GM19043 (cell line): ENCODE measurements around the gene REXO1.
"Not testable (repeated sequence)": the region's sequence is repeated elsewhere in the genome, so short reads cannot be mapped to it uniquely, and the experiment has no call there.

Source experiments
- ATAC-seq: cut with Tn5 transposase; IDR thresholded peaks from one replicate; pipeline ENCODE4 v1.9.1; 2021; ENCODE audit warnings: low read depth; ENCODE audit not compliant: unreplicated experiment

REXO1 gene

DNA sequence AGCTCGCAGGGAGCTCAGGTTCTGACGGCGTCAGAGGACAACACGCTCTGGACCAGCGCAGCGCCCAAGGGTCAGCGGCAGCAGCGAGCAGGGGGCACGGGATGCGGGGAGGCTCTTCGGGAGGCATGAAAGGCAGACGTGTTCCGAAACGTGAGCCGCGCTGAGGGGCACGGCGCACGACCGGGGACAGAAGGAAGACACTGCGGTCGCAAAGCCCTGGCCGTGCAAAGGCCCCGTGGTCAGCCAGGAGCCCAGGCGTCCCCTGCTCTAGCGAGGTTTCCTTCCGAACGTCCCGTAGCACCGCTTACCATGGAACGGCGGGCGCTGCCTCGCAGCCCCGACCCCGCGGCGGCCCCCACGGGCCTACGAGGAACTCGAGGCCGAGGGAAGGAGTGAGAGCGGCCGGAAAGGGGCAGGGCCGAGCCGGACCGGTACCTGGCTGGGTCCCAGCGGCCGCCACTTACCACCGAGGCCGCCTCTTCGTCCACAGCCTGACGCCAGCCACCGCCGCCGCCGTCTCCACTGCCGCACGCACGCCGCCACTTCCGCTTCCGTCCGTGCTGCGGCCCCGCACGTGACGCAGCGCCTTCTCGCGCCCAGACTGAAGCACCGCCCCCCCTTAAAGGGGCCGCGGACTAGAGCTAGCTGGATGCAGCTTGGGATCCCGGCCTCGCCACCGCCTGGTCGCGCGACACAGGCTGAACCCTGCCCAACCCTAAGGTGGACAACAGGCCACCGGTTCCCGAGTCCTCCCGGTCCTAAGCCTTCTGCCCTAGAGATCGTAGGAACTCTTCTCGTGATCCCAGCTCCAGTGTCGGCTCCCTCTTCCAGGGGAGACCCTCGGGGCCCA is 27.6 kb upstream of the REXO1 start:
- peak; percentile 92 for ATAC-seq

DNA sequence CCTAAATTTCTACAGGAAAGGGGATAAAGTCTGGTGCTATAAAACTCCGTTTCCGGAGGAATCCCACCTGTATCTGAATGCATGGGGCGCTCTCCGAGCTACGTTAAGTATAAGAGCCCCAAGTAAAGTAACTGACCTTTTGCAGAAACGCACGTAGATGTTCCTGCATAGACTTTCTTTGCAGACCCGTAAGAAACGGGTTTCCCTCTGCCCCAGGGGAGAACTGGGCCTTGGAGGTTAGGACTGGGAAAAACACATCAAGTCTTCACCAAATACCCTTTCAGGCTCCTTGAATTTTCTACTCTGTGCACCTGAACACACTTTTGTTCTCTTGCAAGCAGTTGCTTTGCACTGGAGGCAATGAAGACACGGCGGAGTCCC is 27.0 kb upstream of the REXO1 start:
- not testable (repeated sequence) for ATAC-seq

DNA sequence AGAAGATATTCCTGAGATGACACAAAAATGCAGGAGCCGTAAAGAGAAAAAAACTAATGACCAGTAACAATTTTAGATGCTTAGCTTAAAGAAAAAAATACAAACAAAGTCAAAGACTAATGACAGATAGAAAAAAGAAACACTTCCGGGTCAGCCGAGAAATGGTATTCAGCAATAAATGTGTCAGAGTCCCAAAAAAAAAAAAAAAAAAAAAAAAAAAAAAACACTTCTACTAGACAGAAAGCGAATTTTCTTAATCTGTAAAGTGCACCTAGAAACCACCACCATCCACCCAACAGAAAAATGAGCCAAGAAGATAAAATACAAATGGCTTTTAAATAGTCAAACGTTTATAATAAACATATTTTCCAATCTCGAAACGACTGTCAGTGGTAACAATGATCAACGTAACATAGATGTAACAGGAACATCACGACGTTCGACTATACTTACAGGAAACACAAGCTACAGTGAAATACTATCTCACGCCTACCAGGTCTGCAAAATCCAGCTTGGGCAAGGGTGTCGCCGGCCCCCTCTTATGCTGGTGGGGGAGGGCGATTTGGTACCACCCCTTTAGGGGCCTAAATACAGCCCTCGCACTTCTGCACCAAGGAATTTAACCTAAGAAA is 26.4 kb upstream of the REXO1 start:
- no peak for ATAC-seq

DNA sequence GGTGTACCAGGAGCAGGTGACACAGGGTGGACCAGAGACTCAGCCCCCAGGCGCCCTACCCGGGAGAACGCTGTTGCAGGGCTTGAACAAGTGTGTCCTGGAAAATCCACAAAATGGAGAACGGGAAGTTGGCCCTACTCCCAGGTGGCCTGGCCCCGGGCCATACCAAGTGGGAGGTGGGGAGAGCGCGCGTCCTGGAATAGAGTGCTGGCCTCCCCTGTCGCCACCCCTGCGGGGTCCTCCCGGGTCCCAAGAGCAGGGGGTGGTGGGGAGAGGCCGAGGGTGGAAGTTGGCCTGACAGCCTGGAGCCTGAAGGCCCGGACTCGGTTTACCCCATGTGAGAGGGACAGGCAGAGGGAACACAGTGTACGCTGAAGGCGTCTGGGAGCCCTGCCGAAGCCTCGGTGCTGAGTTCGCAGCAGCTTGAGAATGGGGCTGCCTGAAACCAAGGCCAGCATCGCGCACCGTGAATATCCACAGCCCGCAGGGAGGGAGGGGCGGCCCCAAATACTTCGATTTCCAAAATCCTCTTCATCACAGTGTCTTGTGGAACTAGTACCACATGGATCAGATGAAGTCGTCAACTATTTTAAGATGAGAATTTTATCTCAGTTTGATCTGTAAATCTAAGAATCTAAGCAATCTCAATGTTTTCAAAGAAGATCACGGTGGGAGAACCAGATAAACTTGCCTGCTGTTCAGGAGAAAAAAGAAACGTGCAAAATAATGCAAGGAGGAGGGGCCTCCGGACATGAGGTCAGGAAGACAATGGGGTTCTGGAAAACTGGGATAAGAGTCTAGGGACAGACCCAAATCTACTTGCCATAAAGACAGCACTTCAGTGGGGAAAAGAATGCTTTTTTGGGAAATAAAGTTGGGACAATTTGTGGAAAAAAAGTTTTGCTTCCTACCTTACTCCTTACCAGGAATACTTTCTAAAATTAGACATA is 25.5 kb upstream of the REXO1 start:
- ATAC-seq: no peak

DNA sequence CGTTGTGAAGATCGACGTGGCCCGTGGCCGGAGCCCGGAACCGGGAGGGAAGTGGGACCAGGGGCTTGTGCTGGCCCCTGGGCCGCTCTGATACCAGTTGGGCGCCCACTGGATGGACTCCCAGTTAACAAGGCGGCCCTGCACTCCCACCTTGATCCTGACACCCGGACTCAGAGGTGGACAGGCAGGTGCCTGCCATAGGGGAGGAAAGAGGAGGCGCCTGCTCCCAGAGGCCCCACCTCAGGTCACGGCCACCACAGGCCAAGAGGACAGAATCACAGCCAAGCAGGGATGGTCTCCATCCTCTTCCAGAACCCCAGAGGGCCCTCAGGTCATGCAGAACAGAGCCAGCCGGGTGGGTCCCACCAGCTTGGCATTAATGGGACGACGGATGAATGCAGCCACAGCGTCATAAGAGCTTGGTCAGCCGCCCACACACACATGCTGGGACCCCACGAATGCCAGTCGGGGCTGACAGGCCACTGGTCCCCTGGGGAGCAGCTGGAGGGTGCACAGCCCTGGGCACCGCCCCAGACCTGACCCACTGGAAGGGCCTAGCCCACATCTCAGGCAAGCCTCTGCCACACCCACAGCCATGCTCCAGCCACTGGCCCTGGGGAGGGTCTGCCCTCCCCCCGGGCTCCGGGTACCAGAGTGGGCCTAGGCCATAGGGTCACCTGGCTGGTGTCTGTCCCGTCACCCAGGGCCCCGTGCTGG is 24.7 kb upstream of the REXO1 start:
- no peak for ATAC-seq

DNA sequence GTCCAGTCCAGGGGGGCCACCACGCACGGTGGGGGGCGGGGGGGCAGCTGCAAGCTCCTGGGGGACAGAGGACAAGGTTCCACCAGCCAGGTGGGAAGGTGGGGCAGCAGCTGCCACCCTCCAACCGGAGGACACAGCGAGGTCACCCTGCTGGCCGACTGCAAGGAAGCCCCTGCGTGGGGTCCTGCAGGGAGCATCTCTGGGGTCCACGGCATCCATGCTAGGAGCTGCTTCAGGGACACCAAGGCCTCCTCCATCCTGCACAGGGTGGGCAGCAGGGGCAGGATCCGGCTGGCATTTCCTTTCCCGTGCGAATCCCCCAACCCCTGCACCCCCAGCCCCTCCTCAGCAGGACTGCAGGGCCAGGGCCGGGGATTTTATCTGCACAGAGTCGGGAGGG is 23.3 kb upstream of the REXO1 start:
- no peak for ATAC-seq

DNA sequence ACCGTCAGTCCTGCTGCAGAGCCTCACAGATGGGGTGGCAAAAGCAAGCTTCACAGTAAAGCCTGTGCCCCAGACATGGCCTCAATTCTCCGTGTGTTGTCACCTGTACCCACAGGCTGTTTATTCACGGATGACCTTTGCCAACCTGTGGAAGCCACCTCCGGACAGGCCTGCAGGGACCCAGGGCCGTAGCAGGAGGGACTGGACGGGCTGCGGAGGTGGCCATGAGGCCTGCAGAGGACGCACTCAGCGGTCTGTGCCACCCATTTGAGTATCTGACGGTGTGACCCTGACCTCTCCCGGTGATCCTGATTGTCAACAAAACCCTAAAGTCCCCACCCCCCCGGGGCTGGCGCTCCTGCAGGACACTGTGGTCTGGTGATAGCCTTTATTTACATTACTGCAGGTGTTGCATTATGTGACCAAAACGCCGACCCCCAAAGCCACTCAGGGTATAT is 22.9 kb upstream of the REXO1 start:
- ATAC-seq: no peak

DNA sequence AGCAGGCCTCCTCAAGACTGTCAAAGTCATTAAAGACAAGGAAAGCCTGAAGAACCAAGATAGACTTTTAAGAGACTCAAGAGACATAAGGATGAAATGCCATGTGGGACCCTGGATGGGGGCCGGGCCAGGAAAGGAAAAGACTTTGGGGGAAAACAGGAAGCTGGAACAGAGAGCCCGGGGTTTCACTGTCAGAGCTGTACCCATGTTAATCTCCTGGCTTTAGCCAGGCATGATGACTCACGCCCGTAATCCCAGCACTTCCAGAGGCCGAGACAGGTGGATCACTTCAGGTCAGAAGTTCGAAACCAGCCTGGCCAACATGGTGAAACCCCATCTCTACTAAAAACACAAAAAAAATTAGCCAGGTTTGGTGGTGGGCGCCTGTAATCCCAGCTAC is 20.7 kb upstream of the REXO1 start:
- no peak for ATAC-seq

DNA sequence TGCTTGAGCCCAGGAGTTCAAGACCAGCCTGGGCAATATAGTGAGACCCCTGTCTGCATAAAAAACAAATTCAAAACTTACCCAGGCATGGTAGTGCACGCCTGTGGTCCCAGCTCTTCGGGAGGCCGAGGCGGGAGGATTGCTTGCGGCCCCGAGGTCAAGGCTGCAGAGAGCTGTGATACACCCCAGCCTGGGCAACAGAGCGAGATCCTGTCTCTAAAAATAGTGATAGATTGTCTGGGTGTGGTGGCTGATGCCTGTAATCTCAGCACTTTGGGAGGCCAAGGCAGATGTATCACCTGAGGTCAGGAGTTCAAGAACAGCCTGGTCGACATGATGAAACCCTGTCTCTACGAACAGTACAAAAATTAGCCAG is 19.1 kb upstream of the REXO1 start:
- no peak for ATAC-seq

DNA sequence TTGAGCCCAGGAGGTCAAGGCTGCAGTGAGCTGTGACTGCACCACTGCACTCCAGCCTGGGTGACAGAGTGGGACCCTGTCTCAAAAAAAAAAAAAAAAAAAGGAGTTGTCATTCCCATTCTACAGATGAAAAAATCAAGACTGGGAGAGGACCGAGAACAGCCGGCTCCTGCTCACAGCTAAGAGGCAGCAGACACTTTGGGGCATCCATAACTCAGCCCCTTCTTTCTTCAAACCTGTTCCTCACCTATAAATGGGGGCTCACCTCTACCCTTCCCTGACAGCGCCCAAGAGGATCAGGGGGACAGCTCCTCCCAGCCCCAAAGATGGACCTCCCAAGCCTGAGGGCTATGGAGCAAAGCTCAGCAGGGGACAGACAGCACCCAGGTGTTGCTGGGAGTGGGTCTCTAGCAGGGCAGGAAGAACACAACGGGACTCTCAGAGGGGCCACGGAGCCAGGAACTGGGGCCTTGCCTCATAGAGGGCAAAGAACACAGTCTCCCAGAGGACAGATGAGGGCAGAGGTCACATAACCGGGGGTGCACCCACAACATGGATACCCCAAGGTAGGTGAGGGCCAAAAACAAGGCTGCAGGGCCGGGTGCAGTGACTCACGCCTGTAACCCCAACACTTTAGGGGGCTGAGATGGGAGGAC is 18.5 kb upstream of the REXO1 start:
- no peak for ATAC-seq

DNA sequence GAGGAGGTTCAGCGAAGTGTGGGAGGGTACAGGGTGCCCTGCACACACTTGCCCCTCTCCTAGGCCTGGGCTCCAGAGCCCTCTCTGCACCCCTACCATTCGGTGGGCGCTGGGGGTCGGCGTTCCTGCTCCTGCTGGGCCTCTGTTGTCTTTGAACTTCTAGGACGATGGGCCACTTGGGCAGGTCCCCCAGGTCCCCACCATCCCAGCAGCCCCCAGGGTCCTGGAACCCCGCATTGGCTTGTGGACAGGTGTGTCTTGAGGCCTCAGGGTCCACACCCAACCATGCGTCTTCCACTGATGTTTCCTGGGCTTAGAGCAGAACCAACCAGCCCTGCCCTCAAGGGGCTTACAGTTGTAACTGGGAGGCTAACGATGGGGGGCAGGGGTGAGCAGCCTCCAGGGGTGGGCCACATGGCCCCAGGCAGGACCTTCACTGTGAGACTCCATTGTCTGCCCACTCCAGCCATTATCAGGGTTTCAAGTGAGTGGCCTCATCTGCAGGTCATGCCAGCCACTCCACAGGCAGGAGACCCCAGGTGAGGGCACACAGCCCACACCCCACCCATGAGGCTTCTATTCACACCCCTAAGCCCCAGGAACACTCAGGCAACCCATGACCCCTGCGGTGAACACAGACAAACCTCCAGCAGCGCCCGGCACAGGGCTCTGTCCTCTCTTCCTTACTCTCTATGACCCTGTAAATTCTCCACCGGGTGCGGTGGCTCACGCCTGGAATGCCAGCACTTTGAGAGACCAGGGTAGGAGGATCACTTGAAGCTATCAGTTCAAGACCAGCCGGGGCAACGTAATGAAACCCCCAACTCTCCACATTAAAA is 17.1 kb upstream of the REXO1 start:
- ATAC-seq: no peak

DNA sequence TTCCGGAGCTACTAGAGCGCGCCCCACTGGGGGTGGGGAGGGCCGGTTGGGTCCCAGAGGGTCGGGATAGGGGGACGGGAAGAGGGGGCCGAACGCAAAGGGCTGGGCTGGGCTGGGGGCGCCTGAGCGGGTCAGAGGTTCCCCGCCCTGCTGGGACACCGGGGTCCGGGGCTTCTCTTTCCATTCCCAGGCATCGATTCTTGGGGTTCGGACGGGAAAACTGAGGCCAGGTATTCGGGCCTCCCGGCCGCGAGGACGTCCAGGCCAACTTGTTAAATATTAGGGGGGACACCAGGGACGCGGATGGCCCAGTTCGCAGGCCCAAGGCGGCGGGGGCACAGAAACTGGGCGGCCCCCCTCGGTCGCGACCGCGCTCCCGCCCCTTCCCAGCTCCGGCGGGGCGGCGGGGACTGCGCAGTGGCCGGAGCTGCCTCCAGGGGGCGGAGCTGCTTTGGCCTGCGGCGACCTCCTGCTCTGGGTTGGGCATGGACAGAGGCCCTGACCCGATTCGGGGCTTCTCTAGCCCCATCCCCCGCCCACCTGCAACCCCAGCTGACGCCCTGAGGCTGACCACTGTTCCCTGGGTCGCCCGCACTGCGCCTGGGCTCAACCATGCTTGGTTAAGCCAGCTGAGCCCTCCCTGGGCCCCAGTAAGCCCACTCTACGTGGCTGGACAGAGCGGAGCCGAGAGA is 16.3 kb upstream of the REXO1 start:
- no peak for ATAC-seq

DNA sequence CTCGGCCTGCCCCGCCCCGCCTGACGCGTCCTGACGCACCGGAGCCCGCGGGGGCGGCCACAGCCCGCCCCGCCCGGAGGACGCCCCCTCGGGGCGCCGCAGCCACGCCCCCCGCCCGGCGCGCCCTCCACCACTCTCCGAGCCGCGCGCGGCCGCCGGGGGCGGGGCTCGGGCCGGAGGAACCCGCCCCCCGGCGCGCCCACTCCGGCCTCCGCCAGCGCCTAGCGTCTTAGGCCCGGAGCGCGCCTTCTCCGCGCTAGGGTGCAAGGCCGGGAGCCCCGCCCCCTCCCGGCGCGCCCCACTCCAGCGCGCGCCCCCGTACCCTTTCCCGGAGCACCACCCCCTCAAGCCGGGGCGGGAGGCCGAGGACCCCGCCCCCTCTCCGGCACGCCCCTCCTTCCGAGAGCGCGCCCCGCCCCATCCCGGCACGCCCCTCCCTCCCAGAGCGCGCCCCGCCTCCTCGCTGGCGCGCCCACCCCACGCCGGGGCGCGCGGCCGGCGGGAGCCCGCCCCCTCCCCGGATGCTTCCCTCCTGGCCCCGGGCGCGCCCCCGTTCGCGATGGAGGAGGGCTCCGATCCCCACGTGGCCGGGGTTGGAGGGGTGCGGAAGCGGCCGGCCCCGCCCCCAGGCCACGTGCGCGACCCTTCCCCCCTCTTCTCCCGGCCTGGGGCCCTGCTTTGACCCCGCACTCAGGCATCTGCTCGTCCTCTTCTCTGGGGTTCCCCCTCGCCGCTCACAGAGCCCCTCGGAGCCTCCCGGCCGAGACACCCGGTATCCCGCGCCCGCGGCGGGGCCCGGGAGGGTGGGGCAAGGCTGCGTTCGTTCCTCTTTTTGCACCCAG is 15.6 kb upstream of the REXO1 start:
- ATAC-seq: peak; percentile 43

DNA sequence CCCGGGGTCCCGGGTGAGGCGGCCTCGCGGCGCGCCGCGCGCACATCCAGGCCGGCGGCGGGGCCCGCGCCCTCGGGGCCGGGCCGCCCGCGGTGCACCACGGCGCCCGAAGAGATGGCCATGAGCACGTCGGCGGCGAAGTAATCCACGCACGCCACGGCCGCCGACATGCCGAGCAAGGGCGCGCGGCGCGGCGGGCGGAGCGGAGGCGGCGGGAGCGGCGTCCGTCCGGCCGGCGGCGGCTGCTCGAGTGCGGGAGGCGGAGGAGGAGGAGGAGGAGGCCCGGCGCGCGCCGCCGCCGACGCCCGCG is 15.0 kb upstream of the REXO1 start, which contains the start of gene KLF16:
Gene KLF16, minus strand, starts transcription at position 252 of the 310 bp plus-strand sequence. Its CDS starts 82 bp downstream, at position 170.
- no peak for ATAC-seq

DNA sequence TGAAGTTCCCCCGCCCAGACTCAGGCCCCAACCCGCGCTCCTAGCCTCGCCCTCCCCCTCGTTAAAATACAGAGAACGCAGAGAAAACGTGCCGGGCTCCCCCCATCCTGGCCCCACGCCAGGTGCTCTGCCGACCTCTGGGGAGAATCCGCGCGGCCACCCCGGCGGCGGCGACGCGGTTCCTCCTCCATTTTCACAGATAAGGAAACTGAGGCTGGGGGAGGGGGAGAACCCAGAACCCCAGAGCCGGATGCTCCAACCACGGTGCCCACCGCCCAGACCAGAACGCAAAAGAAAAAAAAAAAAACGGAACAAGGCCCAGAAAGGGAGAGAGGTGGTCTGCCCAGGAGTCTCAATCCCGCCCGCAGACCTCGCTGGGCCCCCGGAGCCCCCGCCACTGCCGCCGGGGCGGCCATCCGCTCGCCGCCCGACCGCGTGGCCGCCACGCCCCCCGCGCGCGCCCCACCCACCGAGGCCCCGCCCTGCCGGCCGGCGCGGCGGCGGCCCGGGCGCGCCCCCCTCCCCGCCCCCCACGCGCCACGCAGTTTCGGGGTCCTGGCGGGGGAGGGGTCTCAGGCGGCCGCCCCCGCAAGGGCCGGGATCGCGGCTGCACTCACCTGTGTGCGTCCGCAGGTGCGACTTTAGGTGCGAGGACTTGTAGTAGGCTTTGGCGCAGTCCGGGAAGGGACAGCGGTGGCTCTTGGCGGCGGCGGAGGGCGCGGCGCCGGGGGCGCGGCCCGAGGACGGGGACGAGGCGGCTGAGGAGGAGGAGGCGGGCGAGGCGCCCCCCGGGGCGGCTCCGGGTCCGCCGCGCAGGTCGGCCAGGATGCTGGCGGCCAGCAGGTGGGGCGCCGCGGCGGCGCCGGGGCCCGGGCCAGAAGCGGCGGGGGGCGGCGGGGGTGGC is 14.4 kb upstream of the REXO1 start:
- no peak for ATAC-seq

DNA sequence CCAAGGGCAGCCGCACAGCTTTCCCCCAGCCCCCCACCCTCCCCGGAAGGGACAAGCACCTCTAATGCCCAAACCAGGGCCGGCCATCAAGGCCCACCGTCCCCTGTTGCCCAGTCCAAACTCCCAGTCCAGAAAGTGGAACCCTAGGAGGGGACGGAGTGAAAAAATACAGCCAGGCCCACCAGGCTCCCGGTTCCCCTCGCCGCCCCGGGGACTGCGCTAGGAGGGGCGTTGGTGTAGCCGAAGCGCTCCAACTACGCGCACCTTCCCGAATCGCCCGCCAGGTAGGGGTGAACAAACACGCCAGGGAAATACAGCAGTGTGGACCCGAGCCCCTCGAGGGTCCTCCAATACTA is 13.8 kb upstream of the REXO1 start:
- no peak for ATAC-seq

DNA sequence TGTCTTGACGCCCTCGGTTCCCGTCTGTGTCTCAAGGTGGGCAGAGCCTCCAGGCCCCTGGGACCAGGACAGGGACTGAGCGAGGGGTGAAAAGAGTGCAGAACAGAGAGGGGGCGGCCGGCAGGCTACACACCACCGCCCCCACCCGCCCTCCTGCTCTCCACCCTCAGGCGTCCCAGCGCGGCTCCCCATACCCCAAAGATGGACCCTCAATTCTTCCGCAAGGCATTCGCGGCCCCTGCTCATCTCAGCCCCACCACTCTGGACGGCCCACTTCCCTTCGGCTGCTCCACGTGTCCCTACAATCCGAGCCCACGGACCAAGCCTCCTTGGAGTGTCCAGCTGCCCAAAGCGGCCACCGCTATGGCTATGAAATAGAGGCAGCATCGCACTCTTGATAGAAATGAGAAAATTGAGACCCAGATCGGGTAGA is 13.3 kb upstream of the REXO1 start:
- no peak for ATAC-seq
